AG04449 (cell line): ENCODE data around the gene PRKAR2B.
A peak's percentile ranks its signal among the peaks of the same experiment; 100 is the strongest.

ENCODE experiments used
- CTCF ChIA-PET: fragments of 350-600 bp; formaldehyde crosslinking; extraction: SDS; loops from one replicate; lab custom pipeline; 2021; ENCODE audit warnings: antibody characterized with exemption; lab: Yijun Ruan, JAX
- POLR2A ChIA-PET: fragments of 400-600, 350-600 bp; formaldehyde crosslinking; extraction: SDS; loops from one replicate; lab custom pipeline; 2020; ENCODE audit warnings: antibody characterized with exemption, inconsistent platforms; lab: Yijun Ruan, JAX
- DNase-seq: peaks from one replicate; pipeline ENCODE4 v3.0.0-alpha.2; 2010; ENCODE audit warnings: low read depth, low spot score
- H3K4me3 ChIP-seq: 2 replicates; pipeline ENCODE4 v1.5.1; 2011; ENCODE audit warnings: low read depth, mild to moderate bottlenecking, control low read depth, low read length
- TF ChIP-seq, protein P1 (sequence below): IDR thresholded peaks from one replicate; pipeline ENCODE4 v1.5.1; 2011; ENCODE audit warnings: mild to moderate bottlenecking, moderate library complexity, low read length, control low read depth, inconsistent platforms; ENCODE audit not compliant: insufficient read depth; ENCODE audit errors: missing control alignments

The PRKAR2B gene

DNA sequence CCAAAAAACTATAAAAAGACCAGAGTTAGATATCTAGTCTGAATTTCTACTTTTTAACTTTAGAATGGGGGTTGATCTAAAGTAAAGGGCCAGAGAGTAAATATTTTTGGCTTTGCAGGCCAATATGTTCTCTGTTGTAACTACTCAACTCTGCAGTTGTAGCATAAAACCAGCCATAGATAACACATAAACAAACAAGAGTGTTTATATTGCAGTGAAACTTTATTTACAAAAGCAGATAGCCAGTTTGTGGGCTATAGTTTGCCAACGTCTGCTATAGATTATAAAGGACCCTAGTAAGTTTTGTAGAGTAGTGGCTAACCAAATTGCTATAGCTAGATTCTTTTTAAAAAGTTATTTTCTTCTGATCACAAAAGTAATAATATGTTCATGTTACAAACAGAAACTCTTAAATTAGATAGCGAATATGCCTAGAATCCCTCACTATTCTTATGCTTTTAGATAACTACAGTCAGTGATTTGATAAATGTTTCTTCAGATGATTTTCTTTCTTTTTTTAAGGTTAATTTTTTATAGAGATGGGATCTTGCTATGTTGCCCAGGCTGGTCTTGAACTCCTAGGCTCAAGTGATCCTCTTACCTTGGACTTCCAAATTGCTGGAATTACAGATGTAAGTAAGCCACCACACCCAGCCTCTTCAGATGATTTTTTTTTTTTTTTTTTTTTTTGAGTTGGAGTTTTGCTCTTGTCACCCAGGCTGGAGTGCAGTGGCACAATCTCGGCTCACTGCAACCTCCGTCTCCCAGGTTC, 100.7 kb downstream of the PRKAR2B start:
- DNase-seq, result no peak
- TF ChIP-seq, protein P1, sequence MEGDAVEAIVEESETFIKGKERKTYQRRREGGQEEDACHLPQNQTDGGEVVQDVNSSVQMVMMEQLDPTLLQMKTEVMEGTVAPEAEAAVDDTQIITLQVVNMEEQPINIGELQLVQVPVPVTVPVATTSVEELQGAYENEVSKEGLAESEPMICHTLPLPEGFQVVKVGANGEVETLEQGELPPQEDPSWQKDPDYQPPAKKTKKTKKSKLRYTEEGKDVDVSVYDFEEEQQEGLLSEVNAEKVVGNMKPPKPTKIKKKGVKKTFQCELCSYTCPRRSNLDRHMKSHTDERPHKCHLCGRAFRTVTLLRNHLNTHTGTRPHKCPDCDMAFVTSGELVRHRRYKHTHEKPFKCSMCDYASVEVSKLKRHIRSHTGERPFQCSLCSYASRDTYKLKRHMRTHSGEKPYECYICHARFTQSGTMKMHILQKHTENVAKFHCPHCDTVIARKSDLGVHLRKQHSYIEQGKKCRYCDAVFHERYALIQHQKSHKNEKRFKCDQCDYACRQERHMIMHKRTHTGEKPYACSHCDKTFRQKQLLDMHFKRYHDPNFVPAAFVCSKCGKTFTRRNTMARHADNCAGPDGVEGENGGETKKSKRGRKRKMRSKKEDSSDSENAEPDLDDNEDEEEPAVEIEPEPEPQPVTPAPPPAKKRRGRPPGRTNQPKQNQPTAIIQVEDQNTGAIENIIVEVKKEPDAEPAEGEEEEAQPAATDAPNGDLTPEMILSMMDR, result no peak
- no peak overlapping the region for H3K4me3 ChIP-seq
- ChIA-PET CTCF (interaction anchor here (8.7 to 9.5 kb wide), 2 partner anchors 10 to 197 kb away, joined by 135 to 340 read pairs; no protein-coding TSS in a partner anchor), POLR2A (no interaction called here)

DNA sequence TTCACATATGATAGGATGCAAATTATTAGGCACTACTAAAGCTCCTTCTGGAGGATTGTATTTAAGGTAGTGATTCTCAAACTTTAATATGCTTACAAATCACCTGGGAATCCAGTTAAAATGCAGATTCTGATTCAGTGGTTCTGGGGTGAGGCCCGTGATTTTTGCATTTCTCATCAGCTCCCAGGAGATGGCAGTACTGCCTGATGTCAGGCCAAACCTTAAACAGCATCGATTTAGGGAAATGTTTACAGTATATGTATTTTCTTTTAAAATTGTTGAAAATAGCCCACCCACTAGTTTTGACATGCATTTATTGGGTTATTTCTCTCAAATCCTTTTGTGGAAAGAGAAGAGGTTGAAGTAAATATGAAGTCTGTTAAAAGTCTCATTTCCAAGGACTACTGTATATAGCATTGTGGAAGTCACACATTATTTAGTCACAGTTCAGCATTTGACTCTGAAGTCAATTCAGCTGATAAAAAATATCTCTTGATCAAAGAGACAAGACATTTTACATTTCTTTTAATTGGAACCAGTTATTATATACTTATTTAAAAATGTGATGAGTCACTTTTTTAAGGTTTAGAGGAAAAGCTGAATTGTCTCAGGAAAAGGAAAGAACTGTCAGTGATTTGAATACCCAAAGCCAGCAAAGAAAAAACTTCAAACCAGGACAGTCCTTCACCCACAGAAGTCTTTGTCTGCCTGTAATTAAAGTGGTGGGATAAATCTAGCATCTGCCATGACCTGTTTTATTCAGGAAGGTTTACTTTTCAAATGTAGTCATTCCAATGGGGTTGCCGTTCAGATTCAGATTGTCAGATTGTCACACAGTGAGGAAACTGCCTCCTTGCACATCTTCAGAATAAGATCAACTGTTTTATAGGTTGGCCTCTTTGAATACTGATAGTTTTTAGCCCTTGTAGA, 103.2 kb downstream of the PRKAR2B start:
- CTCF ChIA-PET, result interaction anchor here (0.7 to 9.5 kb wide), 34 partner anchors 9 to 970 kb away, joined by 3 to 340 read pairs (median 4); partner anchors contain the start of gene HBP1
- DNase-seq, result no peak
- H3K4me3 ChIP-seq, result no peak overlapping the region
- TF ChIP-seq, protein P1, result peak; percentile 66
- POLR2A ChIA-PET, result no interaction called here

DNA sequence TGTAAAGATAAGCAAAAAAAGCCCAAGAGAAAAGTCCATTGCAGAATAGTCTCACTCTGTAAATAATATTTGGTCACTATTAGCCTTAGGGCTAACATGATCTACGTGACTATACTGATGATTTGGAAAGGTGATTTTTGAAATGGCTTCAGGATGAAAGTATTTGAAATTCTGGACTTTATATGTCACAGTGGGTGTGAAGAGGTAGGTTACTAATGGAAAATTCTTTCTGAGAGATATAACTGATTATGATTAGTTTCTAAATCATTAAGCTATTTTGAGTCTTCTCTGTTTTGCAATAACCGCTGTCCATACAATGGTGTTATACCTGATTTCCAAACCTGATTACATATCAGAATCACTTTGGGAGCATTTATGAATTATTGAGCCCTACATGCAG, 104.2 kb downstream of the PRKAR2B start:
- CTCF ChIA-PET, result interaction anchor here (1.0 to 9.5 kb wide), 15 partner anchors 14 to 971 kb away, joined by 3 to 340 read pairs (median 6); partner anchors contain the start of gene HBP1
- POLR2A ChIA-PET, result no interaction called here
- TF ChIP-seq, protein P1, result no peak
- no peak overlapping the region for H3K4me3 ChIP-seq
- DNase-seq, result no peak

DNA sequence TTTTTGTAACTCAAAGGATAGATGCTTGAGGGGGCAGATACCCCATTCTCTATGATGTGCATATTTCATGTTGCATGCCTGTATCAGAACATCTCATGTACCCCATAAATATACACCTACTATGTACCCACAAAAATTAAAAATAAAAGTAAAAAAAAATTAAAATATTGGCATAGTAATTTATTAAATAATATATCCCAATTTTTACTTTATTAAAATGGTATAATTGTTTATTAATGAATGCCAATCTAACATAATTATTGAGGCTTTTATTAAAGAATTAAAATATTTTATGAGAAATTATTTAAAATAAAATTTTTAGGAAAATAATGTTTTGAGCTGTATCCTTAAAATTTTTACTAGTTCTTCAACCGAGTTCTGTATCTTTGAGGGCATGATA, 105.4 kb downstream of the PRKAR2B start:
- no peak for DNase-seq
- TF ChIP-seq, protein P1, result no peak
- POLR2A ChIA-PET, result no interaction called here
- CTCF ChIA-PET, result interaction anchor here (0.7 to 9.5 kb wide), 20 partner anchors 15 to 973 kb away, joined by 3 to 340 read pairs (median 4); partner anchors contain the start of gene HBP1
- H3K4me3 ChIP-seq, result no peak overlapping the region

DNA sequence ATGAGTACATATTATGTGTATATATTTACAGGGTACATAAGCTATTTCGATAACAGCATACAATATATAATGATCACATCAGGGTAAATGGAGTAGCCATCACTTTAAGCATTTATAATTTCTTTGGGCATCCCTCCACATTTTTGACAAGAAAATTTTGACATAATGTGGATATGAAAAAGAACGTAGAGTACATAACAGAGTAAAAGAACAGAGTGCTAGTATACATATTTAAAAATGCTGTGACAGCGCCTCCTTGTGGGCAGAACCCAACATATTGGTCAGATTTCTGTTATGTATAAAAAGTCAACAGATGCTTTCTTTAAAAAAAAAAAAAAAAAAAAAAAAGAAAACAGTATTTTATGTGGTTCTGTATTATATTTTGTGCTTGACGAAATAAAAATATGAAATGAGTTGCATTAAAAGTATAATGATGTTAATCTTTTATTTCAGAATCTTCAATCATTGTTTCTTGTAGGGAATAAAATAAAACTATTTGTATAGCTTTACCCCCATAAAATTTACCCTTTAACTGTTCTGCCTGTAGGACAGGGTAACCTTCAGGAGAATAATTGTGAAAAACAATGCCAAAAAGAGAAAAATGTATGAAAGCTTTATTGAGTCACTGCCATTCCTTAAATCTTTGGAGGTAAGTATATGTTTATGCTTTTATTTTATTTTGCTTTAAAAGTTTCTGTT, 106.0 kb downstream of the PRKAR2B start:
- TF ChIP-seq, protein P1, result peak; percentile 41
- DNase-seq, result no peak
- POLR2A ChIA-PET, result no interaction called here
- CTCF ChIA-PET, result interaction anchor here (0.6 to 9.5 kb wide), 25 partner anchors 15 to 974 kb away, joined by 3 to 340 read pairs (median 3); partner anchors contain the start of gene HBP1
- no peak overlapping the region for H3K4me3 ChIP-seq
